PFSK-1 (cell line): ENCODE measurements around the gene AOPEP.

ENCODE experiments used
- FOXP2 ChIP-seq: optimal IDR thresholded peaks from 2 replicates; pipeline ENCODE3; 2011; ENCODE audit warnings: borderline replicate concordance, control low read depth, inconsistent platforms; ENCODE audit not compliant: insufficient read depth; ENCODE audit errors: extremely low read length, extremely low read depth
- POLR2AphosphoS5 ChIP-seq: IDR thresholded peaks from 2 replicates; pipeline ENCODE4 v1.6.1; 2012; ENCODE audit warnings: low read depth, mild to moderate bottlenecking, control low read depth, low read length, moderate library complexity
- SIN3A ChIP-seq: IDR thresholded peaks from 2 replicates; pipeline ENCODE4 v1.6.1; 2012; ENCODE audit warnings: mild to moderate bottlenecking, low read length, moderate library complexity, borderline replicate concordance; ENCODE audit not compliant: insufficient read depth
- TAF1 ChIP-seq: IDR thresholded peaks from 2 replicates; pipeline ENCODE4 v1.6.1; 2012; ENCODE audit warnings: low read length, control low read depth, borderline replicate concordance; ENCODE audit not compliant: insufficient read depth
- TF ChIP-seq, protein P1 (sequence below), 2 experiments: IDR thresholded peaks; 2 replicates each; pipeline versions ENCODE4 v1.6.1 to v1.8.0; 2011 to 2012; ENCODE audit warnings: low read depth in 2 of 2, low read length in 2 of 2, control low read depth in 1 of 2, inconsistent platforms in 1 of 2, mild to moderate bottlenecking in 1 of 2, moderate library complexity in 1 of 2; ENCODE audit not compliant: insufficient read depth in 1 of 2

AOPEP gene

DNA sequence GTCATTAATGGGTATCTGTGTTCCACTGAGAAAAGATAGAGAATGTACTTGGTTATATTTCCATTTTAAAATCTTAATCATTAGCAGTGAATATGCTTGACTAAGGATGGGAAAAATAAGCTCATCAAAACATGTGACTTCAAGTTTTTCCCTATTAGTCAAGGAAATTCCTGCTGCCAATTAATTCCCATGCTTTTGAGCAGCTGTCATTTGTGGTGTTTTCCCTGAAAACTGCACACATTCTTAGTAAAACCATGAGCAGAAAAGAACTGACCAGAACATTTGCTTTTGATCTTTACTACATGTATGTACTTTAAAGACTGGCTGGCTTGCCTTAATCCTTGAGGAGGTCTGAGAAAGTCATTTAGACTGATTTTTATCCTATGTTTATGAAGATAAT, 75.2 kb downstream of the AOPEP start:
- TF ChIP-seq, protein P1, sequence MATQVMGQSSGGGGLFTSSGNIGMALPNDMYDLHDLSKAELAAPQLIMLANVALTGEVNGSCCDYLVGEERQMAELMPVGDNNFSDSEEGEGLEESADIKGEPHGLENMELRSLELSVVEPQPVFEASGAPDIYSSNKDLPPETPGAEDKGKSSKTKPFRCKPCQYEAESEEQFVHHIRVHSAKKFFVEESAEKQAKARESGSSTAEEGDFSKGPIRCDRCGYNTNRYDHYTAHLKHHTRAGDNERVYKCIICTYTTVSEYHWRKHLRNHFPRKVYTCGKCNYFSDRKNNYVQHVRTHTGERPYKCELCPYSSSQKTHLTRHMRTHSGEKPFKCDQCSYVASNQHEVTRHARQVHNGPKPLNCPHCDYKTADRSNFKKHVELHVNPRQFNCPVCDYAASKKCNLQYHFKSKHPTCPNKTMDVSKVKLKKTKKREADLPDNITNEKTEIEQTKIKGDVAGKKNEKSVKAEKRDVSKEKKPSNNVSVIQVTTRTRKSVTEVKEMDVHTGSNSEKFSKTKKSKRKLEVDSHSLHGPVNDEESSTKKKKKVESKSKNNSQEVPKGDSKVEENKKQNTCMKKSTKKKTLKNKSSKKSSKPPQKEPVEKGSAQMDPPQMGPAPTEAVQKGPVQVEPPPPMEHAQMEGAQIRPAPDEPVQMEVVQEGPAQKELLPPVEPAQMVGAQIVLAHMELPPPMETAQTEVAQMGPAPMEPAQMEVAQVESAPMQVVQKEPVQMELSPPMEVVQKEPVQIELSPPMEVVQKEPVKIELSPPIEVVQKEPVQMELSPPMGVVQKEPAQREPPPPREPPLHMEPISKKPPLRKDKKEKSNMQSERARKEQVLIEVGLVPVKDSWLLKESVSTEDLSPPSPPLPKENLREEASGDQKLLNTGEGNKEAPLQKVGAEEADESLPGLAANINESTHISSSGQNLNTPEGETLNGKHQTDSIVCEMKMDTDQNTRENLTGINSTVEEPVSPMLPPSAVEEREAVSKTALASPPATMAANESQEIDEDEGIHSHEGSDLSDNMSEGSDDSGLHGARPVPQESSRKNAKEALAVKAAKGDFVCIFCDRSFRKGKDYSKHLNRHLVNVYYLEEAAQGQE (IDR thresholded peaks at IDR 0.05; ENCODE audit: insufficient read depth in 1 of 2, low read depth in 2 of 2, low read length in 2 of 2) = no peak
- TF ChIP-seq POLR2AphosphoS5 (no peak), SIN3A (no peak), FOXP2 (no peak), TAF1 (no peak)

DNA sequence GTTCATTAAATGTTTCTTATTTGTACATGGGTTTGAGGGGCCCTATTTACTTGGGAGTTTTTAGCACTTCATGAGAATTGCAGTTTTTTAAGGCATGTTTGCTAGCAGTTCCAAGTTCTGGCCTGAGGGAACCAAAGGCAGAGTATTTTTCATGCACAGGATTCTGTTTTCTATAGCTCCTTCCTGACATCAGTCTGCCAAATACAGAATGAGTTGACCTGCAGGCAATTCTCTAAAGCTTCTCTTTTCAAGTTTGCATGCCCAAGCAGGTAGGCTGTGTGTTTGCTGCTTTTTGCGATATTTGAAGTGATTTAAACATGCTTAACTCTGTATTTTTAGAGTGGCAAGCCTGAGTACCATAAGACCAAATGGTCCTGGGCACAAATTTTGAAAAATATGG, 75.8 kb downstream of the AOPEP start:
- TF ChIP-seq FOXP2 = no peak
- TF ChIP-seq, protein P1 (IDR thresholded peaks at IDR 0.05; ENCODE audit: insufficient read depth in 1 of 2, low read depth in 2 of 2, low read length in 2 of 2) = no peak
- no peak for TF ChIP-seq SIN3A
- TF ChIP-seq POLR2AphosphoS5 = no peak
- TF ChIP-seq TAF1 = no peak

DNA sequence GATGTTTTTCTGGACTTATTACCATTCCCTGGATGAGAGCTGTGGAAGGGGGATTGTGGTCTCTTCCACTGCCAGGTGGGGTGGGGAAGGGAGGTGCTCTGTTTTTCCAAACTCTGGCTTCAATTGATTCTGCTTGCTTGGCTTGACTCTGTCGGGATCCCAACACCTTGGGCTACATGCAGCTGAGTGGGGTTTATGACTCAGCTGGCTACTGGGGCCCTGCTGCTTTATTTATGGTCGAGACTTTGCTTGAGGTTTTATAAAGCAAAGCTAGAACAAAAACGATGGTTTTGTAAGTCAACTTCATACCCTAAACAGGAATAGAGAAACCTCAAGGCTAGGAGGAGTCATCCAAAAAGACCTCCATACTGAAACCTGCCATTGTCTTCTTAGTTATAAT, 76.3 kb downstream of the AOPEP start:
- no peak for TF ChIP-seq FOXP2
- TF ChIP-seq, protein P1 (IDR thresholded peaks at IDR 0.05; ENCODE audit: insufficient read depth in 1 of 2, low read depth in 2 of 2, low read length in 2 of 2) = no peak
- TF ChIP-seq POLR2AphosphoS5 = no peak
- no peak for TF ChIP-seq TAF1
- TF ChIP-seq SIN3A = no peak

DNA sequence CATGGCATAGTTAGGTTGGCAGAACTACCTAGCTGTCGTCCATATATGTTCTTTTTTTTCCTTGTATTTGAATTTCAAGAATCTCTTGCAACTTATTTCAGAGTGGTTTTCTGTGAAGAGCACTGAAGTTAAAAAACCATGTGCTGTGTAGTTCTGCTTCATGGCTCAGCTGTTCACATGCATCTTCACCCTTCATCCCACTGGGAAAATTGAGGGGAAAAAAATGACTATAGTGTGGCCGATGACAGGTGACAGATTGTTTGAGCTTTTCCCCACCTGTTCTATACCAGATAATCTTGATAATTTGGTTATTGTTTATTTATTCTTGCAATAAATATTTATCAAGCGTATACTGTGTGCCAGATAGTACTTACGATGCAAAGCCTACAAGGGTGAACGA, 77.8 kb downstream of the AOPEP start:
- TF ChIP-seq POLR2AphosphoS5 = no peak
- TF ChIP-seq SIN3A = no peak
- TF ChIP-seq TAF1 = no peak
- TF ChIP-seq FOXP2 = no peak
- TF ChIP-seq, protein P1 (IDR thresholded peaks at IDR 0.05; ENCODE audit: insufficient read depth in 1 of 2, low read depth in 2 of 2, low read length in 2 of 2) = no peak

DNA sequence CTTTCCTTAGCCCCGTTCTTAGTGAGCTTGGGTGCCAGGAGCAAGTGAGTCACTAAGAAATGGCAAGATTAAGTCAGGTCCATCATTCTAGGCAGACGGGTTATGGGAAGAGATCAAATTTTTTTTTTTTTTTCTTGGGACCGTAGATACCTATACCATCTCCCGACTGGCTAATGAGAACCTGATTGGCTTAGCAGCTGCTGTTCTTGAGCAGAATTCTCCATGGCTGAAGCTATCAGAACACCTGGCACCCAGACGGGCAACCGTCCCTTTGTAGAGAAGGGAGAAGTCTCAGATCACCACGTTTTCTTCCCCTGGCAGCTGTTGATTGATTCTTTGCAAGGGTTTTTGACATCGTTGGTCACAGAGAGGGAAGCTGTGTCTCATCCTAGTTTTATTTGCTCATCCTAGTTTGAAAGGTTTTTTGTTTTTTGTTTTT, 78.6 kb downstream of the AOPEP start:
- TF ChIP-seq SIN3A (no peak), POLR2AphosphoS5 (no peak)
